Tibial artery (tissue), 4 donors: ENCODE measurements around the gene JCAD.

Source experiments
- DNase-seq, 2 donors: peaks; one replicate each; pipeline ENCODE4 v3.0.0-alpha.2; 2019
- H3K27ac ChIP-seq, 2 donors: fragments of 200-600 bp; sonication (generic) in 1 of 2; 1 replicate in 1 of 2; 2 replicates in 1 of 2; pipeline ENCODE4 v1.5.1; 2018 to 2019; ENCODE audit warnings: mild to moderate bottlenecking in 1 of 2
- H3K27me3 ChIP-seq, 2 donors: fragments of 200-600 bp; sonication (generic) in 1 of 2; one replicate each; pipeline versions ENCODE4 v1.5.1 to v1.6.0; 2016 to 2019
- H3K36me3 ChIP-seq, 3 donors: fragments of 200-600 bp; sonication (generic) in 2 of 3; one replicate each; pipeline ENCODE4 v1.5.1; 2016 to 2019; ENCODE audit warnings: mild to moderate bottlenecking in 2 of 3
- H3K4me1 ChIP-seq, 4 donors: fragments of 200-600 bp; sonication (generic) in 2 of 4; 1 replicate in 3 of 4; 2 replicates in 1 of 4; pipeline ENCODE4 v1.5.1; 2016 to 2019
- H3K4me3 ChIP-seq, 2 donors: fragments of 200-600 bp; sonication (generic) in 1 of 2; 1 replicate in 1 of 2; 2 replicates in 1 of 2; pipeline ENCODE4 v1.5.1; 2018 to 2019; ENCODE audit warnings: mild to moderate bottlenecking in 2 of 2
- H3K9me3 ChIP-seq, 3 donors: fragments of 200-600 bp; sonication (generic) in 1 of 3; one replicate each; pipeline ENCODE4 v1.5.1; 2016 to 2019
- intact Hi-C: fragments of 100-400 bp; cut with DNase I; formaldehyde crosslinking; loops from one replicate; pipeline ENCODE4 v1.15.0; 2023; ENCODE audit warnings: low total_unique reads
- TF ChIP-seq, protein P1 (sequence below), 2 experiments: fragments of 200-600 bp in 1 of 2; fragments of 450-650 bp in 1 of 2; IDR thresholded peaks; one replicate each; pipeline ENCODE4 v1.5.1; 2017 to 2019; ENCODE audit warnings: antibody characterized with exemption in 2 of 2, mild to moderate bottlenecking in 1 of 2, moderate library complexity in 1 of 2

JCAD gene

GRCh38 chr10:30048768-30049517 is 10.4 kb downstream of the JCAD start:
- no peaks in the 10 kb centered on the region for H3K9me3 ChIP-seq

GRCh38 chr10:30047924-30048531 is 11.4 kb downstream of the JCAD start:
- H3K27me3 ChIP-seq = no peaks in the 10 kb centered on the region
- no peak for DNase-seq
- H3K36me3 ChIP-seq = peaks cover 0 to 31% (median 22%) of the 10 kb centered on the region in 3 donors
- intact Hi-C loops = no loop called here
- H3K9me3 ChIP-seq = no peaks in the 10 kb centered on the region
- H3K27ac ChIP-seq = no peak overlapping the region
- H3K4me3 ChIP-seq = no peak overlapping the region
- no peaks in the 10 kb centered on the region for H3K4me1 ChIP-seq
- TF ChIP-seq, protein P1, sequence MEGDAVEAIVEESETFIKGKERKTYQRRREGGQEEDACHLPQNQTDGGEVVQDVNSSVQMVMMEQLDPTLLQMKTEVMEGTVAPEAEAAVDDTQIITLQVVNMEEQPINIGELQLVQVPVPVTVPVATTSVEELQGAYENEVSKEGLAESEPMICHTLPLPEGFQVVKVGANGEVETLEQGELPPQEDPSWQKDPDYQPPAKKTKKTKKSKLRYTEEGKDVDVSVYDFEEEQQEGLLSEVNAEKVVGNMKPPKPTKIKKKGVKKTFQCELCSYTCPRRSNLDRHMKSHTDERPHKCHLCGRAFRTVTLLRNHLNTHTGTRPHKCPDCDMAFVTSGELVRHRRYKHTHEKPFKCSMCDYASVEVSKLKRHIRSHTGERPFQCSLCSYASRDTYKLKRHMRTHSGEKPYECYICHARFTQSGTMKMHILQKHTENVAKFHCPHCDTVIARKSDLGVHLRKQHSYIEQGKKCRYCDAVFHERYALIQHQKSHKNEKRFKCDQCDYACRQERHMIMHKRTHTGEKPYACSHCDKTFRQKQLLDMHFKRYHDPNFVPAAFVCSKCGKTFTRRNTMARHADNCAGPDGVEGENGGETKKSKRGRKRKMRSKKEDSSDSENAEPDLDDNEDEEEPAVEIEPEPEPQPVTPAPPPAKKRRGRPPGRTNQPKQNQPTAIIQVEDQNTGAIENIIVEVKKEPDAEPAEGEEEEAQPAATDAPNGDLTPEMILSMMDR (IDR thresholded peaks at IDR 0.05) = no peak

More at GRCh38 chr10:30048768-30049517, 10.4 kb downstream of the JCAD start:
- Histone ChIP-seq H3K4me3 (no peak overlapping the region), H3K27me3 (no peaks in the 10 kb centered on the region), H3K4me1 (no peaks in the 10 kb centered on the region), H3K36me3 (peaks cover 0 to 31% (median 22%) of the 10 kb centered on the region in 3 donors), H3K27ac (no peak overlapping the region)
- TF ChIP-seq, protein P1 (IDR thresholded peaks at IDR 0.05) = no peak
- intact Hi-C loops = no loop called here
- no peak for DNase-seq

DNA sequence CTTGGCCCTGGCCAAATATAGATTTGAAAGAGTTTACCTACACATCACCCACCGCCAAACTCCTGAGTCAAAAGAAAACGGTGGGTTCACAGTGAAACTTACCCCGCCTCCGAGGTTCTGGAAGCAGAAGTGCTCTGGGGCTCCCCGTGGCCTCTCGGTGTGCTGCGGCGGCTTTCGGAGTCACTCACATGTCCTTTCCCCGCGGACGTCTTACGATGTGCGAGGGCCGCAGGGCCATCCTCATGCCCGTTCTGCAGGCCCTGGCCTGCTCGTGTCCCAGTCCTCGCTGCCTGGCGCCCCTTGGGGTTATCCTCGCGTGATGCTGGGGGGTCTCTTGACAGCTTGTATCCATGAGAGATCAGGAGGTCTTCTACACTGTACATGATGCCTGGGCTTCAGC is 12.0 kb downstream of the JCAD start:
- Histone ChIP-seq H3K36me3 (peaks cover 0 to 31% (median 22%) of the 10 kb centered on the region in 3 donors), H3K9me3 (no peaks in the 10 kb centered on the region), H3K27me3 (no peaks in the 10 kb centered on the region), H3K27ac (no peak overlapping the region), H3K4me3 (no peak overlapping the region), H3K4me1 (no peaks in the 10 kb centered on the region)
- intact Hi-C loops = no loop called here
- TF ChIP-seq, protein P1 (IDR thresholded peaks at IDR 0.05) = no peak
- DNase-seq = no peak

DNA sequence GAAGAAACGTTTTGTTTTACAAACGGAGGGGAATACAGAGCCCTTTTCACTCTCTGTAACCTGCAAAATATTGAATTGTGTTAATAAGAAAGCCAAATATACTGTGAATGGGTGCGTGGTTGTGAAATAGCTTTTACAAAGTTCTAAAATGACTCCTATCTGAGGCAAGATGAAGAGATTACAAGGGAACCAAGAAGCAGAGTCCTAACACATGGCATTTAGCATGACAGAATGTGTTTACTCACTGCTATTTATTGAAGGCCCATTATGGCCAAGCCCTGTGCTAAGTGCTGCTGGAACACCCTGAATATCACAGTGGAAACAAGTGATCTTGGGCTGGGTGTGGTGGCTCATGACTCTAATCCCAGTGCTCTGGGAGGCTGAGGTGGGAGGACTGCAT is 12.9 kb downstream of the JCAD start:
- Histone ChIP-seq H3K27ac (no peak overlapping the region), H3K4me1 (no peaks in the 10 kb centered on the region), H3K27me3 (no peaks in the 10 kb centered on the region), H3K9me3 (no peaks in the 10 kb centered on the region), H3K4me3 (no peak overlapping the region), H3K36me3 (peaks cover 0 to 31% (median 22%) of the 10 kb centered on the region in 3 donors)
- TF ChIP-seq, protein P1 (IDR thresholded peaks at IDR 0.05) = no peak
- intact Hi-C loops = no loop called here
- no peak for DNase-seq

- Histone ChIP-seq H3K27ac (no peak overlapping the region), H3K27me3 (no peaks in the 10 kb centered on the region), H3K4me1 (no peaks in the 10 kb centered on the region), H3K9me3 (no peaks in the 10 kb centered on the region), H3K4me3 (no peak overlapping the region), H3K36me3 (peaks cover 0 to 32% (median 22%) of the 10 kb centered on the region in 3 donors)
- DNase-seq = no peak
- intact Hi-C loops = no loop called here
- TF ChIP-seq, protein P1 (IDR thresholded peaks at IDR 0.05) = no peak
Observed at GRCh38 chr10:30045961-30046360, 13.4 kb downstream of the JCAD start.
